ENCODE results near the gene WNT11. TPM values are rescaled to one million over a fixed set of nuclear protein-coding genes. Genes with fewer than 3 reads are reported as not detected.

The WNT11 gene
- total RNA-seq, 1 experiment from 2014 or later: not detected

DNA sequence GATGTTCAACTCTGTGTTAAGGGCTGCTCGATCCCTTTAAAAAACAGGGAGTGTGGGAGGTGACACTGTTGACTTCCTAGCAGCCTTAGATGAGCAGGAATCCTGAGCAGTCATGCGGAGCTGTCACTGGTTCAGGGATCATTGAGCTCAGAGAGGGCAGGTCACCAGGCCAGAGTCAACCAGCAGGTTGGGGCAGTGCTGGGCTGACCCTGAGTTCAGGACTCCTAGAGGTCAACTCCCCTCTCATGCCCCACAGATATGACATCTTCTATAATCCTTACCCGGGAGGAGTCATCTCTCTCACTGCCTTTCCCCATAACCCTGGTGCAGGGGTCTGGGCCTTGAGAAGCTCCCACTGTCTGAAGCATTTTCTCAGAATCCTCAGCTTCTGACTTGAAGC is 12.9 kb upstream of the WNT11 start:
- DNase-seq (ENCODE audit: low spot score): no peak

- no peak for DNase-seq (ENCODE audit: low spot score)
Observed at GRCh38 chr11:76218449-76219178, 12.3 kb upstream of the WNT11 start.

DNA sequence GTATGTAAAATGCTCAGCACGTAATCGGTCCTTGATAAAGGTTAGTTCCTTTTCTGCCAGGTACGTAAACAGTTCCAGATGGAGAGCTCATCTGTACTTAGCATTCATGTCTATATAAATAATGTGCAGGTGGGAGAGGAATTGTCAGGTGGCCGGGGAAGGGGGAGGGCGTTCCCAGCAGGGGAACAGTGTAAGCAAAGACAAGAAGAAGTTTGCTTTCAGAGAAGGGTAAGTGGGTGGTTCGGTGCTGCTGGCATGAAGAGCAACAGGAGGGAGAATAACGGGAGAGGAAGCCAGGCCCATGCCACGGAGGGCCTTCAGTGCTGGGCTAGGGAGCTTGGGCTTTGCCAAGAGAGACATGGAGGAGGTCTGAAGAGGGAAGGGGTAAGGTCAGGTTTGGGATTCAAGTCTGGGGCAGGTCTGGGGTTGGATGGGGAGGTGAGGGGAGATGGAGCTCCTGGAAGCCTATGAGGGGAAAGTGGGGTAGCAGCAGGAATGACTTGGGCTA is 11.4 kb upstream of the WNT11 start:
- no peak for DNase-seq (ENCODE audit: low spot score)

DNA sequence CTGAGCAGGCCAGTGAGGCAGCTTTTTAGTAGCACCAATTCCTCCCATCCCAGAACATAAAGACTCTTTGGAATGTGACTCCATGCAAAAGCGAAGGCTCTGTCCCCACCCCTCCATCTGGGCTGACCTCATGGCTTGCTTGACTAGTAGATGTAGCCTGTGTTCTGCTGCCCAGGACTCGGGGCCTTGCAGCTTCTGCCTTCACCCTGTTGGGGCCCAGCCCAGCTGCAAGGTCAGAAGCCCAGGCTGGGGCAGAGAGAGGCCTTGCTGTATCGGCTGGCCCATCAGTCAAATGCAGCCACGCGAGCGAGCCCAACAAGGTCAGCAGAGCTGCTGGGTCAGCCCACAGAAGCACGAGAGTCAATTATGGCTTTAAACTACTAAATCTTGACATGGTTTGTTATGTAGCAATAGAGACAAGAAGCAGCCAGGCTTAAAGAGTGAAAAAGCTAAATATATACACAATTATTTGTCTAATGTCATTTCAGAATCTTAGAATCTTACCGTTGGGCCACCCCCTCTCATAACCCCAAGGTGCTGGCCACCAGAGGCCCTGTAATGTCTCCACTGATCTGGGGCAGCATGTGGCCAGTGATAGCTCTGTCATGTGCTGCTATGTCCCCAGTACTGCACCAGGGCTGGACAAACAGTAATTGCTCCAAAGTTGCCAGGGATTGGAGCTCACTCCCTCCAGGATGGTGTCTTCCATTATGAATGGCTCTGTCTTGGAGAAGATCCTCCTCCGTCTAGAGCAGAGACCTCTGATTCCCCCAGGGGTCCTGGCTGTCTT is 10.4 kb upstream of the WNT11 start:
- no peak for DNase-seq (ENCODE audit: low spot score)

- DNase-seq (ENCODE audit: low spot score): no peak
Observed at GRCh38 chr11:76215941-76216340, 9.6 kb upstream of the WNT11 start.

GRCh38 chr11:76214968-76215548 is 8.8 kb upstream of the WNT11 start:
- DNase-seq (ENCODE audit: low spot score): no peak

GRCh38 chr11:76214186-76214585 is 7.9 kb upstream of the WNT11 start:
- no peak for DNase-seq (ENCODE audit: low spot score)

DNA sequence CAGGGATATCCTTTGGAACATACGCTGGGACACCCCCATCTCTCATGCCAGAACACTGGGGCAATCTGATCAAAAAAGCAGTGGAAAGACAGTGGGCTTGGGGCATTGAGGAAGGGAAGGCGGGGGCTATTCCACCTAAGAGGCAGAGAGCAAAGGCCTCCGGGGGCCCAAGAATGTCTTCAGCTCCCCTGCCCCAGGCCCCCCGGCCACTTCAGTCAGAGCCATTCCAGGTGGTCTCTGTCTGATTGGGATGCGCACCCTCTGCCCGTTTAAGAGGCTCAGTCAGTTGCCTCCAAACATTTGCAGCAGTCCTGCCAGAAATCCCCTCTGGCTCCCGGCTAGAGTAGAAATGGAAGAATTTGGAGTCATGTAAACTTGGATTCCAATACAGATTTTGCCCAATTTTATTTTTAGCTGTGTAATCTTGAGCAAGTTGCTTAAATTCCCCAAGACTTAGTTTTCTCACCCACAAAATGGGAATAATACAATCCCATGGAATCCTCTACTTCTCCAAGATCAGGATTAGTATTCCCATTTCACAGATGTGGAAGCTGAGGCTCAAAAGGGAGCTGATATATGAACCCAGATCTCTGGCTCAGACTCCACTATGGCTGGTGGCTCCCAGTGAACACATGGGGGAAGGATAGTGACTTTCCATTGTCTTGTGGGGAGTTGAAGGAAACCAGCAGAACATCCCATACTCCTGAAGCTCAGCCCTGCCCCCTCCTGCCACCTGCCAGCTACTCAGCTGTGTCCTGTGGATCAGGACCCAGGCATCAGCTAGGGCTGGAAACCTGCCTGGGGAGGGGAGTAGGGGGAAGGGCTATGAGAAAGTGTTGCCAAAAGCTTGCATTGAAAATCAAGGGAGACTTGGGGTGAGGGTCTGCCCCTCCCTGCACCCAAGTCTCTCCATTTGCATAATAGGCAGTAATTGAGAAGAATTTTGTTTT is 6.1 kb upstream of the WNT11 start:
- no peak for DNase-seq (ENCODE audit: low spot score)

DNA sequence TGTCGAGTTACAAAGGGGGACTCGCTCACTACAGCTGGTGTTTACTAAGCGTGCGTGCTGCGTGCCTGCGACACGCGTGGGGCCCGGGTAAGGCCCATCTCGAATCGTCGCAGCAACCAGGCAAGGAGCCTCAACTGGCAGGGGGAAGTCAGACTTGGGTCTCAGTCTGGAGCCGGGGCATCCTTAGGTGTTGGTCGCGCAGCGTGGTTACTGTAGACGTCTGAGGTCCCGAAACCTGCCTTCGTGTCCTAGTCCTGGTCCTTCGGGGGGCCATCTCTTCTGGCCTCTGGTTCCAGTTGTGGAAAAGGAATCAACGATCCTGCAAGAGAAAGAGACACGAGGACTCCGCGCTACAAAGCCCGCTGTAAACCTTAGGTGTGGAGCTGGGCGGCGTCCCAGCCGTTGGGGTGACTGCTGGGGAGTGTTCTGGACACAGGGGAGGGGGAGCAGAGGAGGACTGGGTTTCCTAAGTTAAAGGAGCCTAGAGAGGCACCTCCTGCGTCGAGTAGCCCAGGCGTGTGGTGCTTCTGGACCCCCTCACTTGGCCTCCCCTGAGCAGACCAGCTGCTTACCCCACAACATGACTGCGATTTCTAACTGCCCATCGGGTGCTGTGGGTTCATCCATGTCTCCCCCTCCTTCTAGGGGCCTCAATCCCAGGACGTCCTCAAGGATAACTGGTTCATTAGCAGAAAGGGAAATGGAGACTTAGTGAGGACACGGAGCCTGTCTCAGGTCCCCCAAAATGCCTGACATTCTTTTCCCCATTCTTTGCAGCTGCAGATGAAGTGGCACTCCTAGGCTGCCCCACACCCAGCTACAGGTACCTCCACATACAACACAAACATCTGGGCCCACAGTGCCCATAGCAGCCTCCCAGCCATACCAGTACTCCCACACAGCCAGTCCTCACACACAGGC is 4.9 kb upstream of the WNT11 start:
- DNase-seq (ENCODE audit: low spot score): no peak

DNA sequence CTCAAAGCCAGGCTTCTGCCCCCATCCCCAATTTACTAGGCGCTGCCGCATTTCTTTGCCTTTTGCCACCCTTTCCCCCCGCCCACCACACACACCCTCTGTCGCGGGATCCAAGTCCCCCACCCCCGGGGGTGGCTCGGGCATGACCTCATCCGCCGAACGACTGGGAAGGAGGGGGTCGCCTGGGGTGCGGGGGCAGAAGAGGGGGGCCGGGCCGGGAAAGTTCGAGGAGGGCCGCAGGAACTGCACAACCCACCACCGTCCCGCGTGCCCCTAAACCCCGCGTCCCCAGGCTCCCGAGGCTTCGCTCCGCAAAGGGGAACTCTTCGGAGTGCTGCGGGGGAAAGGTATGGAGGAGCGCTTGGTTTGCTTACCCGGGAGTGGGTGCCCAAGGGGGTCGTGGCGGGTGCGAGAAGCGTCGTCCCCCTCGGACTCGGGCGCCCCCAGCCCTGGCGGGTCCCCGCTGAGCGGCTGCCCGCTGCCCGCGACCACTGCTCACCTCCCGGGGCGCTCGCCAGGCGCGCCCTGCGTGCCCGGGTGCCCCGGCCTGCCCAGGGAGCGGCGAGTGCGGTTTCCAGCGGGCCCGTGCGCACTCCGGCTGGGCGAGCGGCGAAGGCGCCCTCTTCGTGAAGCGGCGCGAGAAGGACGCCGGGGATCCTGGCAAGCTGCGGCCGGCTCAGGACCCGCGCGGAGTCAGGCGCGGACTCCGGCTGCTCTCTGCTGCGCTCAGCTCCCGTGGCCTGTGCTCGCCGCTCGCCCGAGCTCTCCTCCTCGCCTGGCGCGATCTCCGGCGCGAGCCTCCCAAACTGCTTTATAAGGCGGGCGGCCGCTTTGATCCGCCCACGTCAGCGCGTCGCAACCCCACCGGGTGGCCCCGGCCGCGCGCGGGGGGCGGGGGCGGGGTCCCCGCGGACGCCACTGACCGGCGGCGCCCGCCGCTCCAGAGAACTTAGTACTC is 4.0 kb upstream of the WNT11 start:
- DNase-seq (ENCODE audit: low spot score): no peak

- no peak for DNase-seq (ENCODE audit: low spot score)
Observed at GRCh38 chr11:76209375-76209972, 3.2 kb upstream of the WNT11 start.

GRCh38 chr11:76208438-76209374 is 2.4 kb upstream of the WNT11 start:
- DNase-seq (ENCODE audit: low spot score): no peak

DNA sequence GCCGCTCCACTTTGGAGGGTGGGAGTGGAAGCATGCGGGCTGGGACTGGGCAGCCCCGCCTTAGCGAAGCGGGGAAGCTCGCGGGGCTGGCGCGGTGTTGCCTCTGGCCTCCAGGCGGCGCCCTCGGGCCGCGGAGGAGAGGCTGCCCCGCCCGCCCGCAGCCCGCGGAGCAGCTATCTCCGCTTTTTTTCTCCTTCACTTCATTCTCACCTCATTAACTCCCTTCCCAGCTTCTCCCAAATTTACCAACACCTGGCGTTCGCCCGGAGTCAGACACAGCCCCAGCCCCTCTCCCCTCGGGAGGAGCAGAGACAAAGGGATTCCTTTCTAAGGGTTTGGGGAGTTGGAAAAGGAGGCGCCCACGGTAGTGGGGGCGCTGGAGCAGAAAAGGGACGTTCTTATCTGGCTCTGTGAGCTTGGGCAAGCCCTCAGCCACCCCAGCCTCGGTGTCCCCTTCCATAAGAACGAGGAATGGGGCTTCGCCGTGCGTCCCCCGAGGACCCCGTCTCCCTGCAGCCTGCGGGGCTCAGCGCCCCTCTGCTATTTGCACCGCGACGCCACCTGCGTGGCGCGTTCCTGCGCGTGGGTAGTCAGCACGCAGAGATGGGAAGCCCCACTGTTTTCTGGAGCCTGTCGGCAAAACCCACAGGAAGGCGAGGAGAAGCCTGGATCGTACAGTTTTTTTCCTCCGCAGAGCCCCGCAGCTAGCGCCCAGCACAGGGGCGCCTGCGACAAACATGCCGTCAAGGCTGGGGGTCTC is 1.5 kb upstream of the WNT11 start:
- peak; percentile 59 for DNase-seq (ENCODE audit: low spot score)

GRCh38 chr11:76206077-76206326 is 300 bp downstream of the WNT11 start:
- no peak for DNase-seq (ENCODE audit: low spot score)

DNA sequence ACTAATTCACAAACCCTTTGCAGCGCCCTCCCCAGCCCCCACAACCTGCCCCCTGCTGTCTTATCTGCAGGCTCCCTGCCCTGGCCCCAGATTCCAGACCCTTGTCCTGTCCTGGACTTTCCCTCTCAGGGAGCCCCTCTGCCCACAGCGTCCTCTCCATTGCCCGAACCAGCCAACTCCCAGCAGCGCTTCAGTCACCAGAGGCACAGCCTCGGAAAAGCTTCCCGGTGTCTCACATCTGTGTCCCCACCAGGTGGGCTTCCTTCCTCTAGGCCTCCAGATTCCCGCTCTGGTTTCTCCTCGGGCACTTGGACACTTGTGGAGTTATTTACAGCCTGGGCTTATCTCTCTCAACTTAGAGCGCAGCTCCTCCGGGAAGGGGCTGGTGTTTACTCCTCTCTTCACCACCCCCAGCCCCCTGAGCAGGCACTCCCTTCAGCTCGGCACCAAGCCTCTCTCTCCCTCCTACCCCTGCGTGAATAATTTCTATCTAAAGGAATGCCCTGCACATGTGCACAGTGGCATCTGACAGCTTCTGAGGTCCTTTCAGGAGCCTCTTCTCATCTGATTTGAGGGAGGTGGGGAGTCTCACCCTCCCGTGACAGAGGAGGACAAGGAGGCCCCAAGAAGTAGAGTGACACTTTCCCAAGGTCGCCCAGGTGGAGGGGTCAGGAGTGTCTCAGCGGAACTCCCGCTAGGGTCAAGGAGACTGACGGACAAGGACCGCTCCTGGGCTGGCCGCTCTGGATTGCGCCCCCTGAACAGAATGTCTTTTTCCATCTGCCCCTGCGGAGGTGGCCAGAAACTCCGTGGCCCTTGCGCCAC is 838 bp downstream of the WNT11 start:
- DNase-seq (ENCODE audit: low spot score): no peak

- no peak for DNase-seq (ENCODE audit: low spot score)
Observed at GRCh38 chr11:76203937-76204336, 2.4 kb downstream of the WNT11 start.

All from H4 (cell line).